DND-41 (cell line): ENCODE results near the gene ING1.

Experiments used
- EZH2 ChIP-seq: IDR thresholded peaks from 3 replicates; pipeline ENCODE4 v1.6.1; 2012; ENCODE audit warnings: borderline replicate concordance, low read depth, mild to moderate bottlenecking, moderate library complexity, low read length, inconsistent platforms; ENCODE audit not compliant: severe bottlenecking
- TF ChIP-seq, protein P1 (sequence below): IDR thresholded peaks from 2 replicates; pipeline ENCODE4 v1.5.1; 2012; ENCODE audit warnings: borderline replicate concordance, low read length, moderate library complexity, mild to moderate bottlenecking; ENCODE audit not compliant: poor library complexity, severe bottlenecking; ENCODE audit errors: extremely low read depth

DNA sequence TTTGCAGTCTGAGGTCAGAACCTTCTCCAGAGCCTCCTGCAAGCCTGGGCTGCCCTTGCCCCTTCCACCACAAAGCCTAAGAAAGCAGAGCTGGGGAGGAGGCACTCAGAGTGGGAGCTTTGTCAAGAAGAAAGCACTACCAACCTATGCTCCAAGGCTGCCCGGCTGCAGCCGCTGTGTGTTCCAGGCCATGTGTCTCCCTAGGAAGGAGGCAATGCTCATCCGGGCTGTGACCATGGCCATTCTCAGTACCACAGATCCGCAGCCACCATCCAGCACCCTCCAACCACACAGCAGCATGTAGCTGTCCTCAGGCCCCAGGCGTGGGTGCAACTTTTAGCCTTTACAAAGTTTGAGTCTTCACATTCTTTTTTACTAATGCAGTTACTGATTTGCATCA lies 29.6 kb upstream of the ING1 start:
- TF ChIP-seq, protein P1, sequence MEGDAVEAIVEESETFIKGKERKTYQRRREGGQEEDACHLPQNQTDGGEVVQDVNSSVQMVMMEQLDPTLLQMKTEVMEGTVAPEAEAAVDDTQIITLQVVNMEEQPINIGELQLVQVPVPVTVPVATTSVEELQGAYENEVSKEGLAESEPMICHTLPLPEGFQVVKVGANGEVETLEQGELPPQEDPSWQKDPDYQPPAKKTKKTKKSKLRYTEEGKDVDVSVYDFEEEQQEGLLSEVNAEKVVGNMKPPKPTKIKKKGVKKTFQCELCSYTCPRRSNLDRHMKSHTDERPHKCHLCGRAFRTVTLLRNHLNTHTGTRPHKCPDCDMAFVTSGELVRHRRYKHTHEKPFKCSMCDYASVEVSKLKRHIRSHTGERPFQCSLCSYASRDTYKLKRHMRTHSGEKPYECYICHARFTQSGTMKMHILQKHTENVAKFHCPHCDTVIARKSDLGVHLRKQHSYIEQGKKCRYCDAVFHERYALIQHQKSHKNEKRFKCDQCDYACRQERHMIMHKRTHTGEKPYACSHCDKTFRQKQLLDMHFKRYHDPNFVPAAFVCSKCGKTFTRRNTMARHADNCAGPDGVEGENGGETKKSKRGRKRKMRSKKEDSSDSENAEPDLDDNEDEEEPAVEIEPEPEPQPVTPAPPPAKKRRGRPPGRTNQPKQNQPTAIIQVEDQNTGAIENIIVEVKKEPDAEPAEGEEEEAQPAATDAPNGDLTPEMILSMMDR: no peak
- no peak for TF ChIP-seq EZH2
